Cardiac fibroblast (primary cell): Measurements from ENCODE around the gene KLF1.
A peak's percentile ranks its signal among the peaks of the same experiment; 100 is the strongest.
"Not testable (repeated sequence)": the region's sequence is repeated elsewhere in the genome, so short reads cannot be mapped to it uniquely, and the experiment has no call there.

Source experiments
- DNase-seq, 2 donors: peaks; one replicate each; pipeline versions ENCODE4 v3.0.0 to v3.0.0-alpha.2; 2010; ENCODE audit warnings: low read depth in 2 of 2
- H3K4me3 ChIP-seq, 2 donors: replicated peaks in 1 of 2; 1 replicate in 1 of 2; 2 replicates in 1 of 2; pipeline ENCODE4 v1.5.1; 2011; ENCODE audit warnings: low read depth in 2 of 2, low read length in 2 of 2, mild to moderate bottlenecking in 2 of 2, moderate library complexity in 1 of 2
- CTCF ChIP-seq: IDR thresholded peaks from one replicate; pipeline ENCODE4 v1.5.1; 2011; ENCODE audit warnings: low read depth, mild to moderate bottlenecking, low read length, inconsistent platforms

Gene KLF1

GRCh38 chr19:12858041-12858928 lies 28.7 kb downstream of the KLF1 start:
- no peak for DNase-seq
- no peak overlapping the region for H3K4me3 ChIP-seq
- TF ChIP-seq CTCF = no peak

- no peak for TF ChIP-seq CTCF
- no peak overlapping the region for H3K4me3 ChIP-seq
- no peak for DNase-seq
These were observed 30.3 kb downstream of the KLF1 start for GRCh38 chr19:12856653-12857052.

GRCh38 chr19:12847159-12848139 lies 39.6 kb downstream of the KLF1 start:
- peak; percentile 68 for TF ChIP-seq CTCF
- peak overlapping the region; percentile 13 to 32 for H3K4me3 ChIP-seq

GRCh38 chr19:12846613-12847012 lies 40.4 kb downstream of the KLF1 start:
- not testable (repeated sequence) for DNase-seq

More at GRCh38 chr19:12847159-12848139, 39.6 kb downstream of the KLF1 start:
- DNase-seq = peak; percentile 80 to 82

GRCh38 chr19:12843999-12844732 lies 42.8 kb downstream of the KLF1 start:
- no peak overlapping the region for H3K4me3 ChIP-seq
- no peak for TF ChIP-seq CTCF
- no peak for DNase-seq

More at GRCh38 chr19:12846613-12847012, 40.4 kb downstream of the KLF1 start:
- not testable (repeated sequence) for H3K4me3 ChIP-seq

- DNase-seq = no peak
- TF ChIP-seq CTCF = no peak
- no peak overlapping the region for H3K4me3 ChIP-seq
These were observed 43.7 kb downstream of the KLF1 start for GRCh38 chr19:12843328-12843727.
